Thymus (tissue), 11 donors: ENCODE results near the gene CCT5. TPM values are rescaled to one million over a fixed set of nuclear protein-coding genes. Genes with fewer than 3 reads are reported as not detected.
A peak's percentile ranks its signal among the peaks of the same experiment; 100 is the strongest.

Source experiments
- DNase-seq, 9 donors: peaks; one replicate each; pipeline ENCODE4 v3.0.0-alpha.2; 2013; ENCODE audit warnings: low spot score in 9 of 9, low read depth in 6 of 9, missing footprints in 1 of 9
- H3K27ac ChIP-seq, 2 donors: one replicate each; pipeline ENCODE4 v1.5.1; 2013; ENCODE audit warnings: control low read depth in 1 of 2, low read depth in 1 of 2, low read length in 1 of 2, mild to moderate bottlenecking in 1 of 2, moderate library complexity in 1 of 2
- H3K27me3 ChIP-seq, 2 donors: one replicate each; pipeline ENCODE4 v1.5.1; 2013; ENCODE audit warnings: low read length in 1 of 2; ENCODE audit not compliant: control insufficient read depth in 2 of 2, insufficient read depth in 1 of 2
- H3K36me3 ChIP-seq, 2 donors: one replicate each; pipeline ENCODE4 v1.5.1; 2013; ENCODE audit warnings: low read length in 1 of 2, mild to moderate bottlenecking in 1 of 2, moderate library complexity in 1 of 2; ENCODE audit not compliant: control insufficient read depth in 2 of 2, insufficient read depth in 2 of 2
- H3K4me1 ChIP-seq, 2 donors: one replicate each; pipeline ENCODE4 v1.5.1; 2013; ENCODE audit warnings: low read length in 2 of 2; ENCODE audit not compliant: control insufficient read depth in 2 of 2, insufficient read depth in 2 of 2
- H3K4me3 ChIP-seq, 2 donors: one replicate each; pipeline ENCODE4 v1.5.1; 2013; ENCODE audit warnings: low read length in 2 of 2, control low read depth in 1 of 2, mild to moderate bottlenecking in 1 of 2
- H3K9me3 ChIP-seq, 2 donors: one replicate each; pipeline ENCODE4 v1.5.1; 2013; ENCODE audit warnings: low read length in 1 of 2, mild to moderate bottlenecking in 1 of 2; ENCODE audit not compliant: control insufficient read depth in 2 of 2, insufficient read depth in 1 of 2
- WGBS: extraction: QIAGEN DNeasy Blood & Tissue Kit; methylation state at CpG from one replicate; pipeline ENCODE4 v1.1.7; 2013; 5-methylcytosine and 5-hydroxymethylcytosine counted together
- polyA plus RNA-seq: library from polyadenylated mRNA; stranded (reverse); fragments of 200-250 nt; gene quantifications from one replicate; pipeline ENCODE4 v1.2.3, GENCODE V29; 2013
- total RNA-seq: library from RNA; stranded (reverse); fragments of 120-200 nt; gene quantifications from one replicate; pipeline ENCODE4 v1.2.4, GENCODE V29; 2013
- donor health status: healthy.

CCT5 gene
- total and polyA plus RNA-seq, 2 donors, result 114 to 356 TPM

GRCh38 chr5:10288592-10289219, 38.6 kb downstream of the CCT5 start:
- WGBS, result 45% methylated on average over 13 of the region's 13 CpGs
- no peak overlapping the region for H3K27ac ChIP-seq
- H3K27me3 ChIP-seq, result no peaks in the 10 kb centered on the region

DNA sequence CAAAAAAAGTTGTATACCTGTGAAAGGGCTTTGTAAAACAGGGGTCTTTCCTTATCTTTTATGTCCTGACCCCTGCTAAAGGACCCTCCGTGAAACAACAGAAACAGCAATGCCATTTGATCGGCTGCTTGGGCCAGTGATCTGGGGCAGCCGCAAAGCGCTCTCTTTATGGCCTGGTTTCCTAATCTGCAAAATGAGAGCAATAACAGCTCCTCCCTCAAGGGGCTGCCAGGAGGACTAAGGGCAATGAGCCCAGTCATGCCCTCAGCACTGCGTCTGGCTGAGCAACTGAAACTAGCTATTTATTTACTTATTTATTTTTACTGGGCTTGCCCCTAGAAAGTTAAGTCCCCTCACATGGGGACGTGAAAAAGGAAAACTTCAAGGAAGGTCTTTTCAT, 39.3 kb downstream of the CCT5 start:
- no peak for DNase-seq

More at GRCh38 chr5:10288592-10289219, 38.6 kb downstream of the CCT5 start:
- Histone ChIP-seq H3K36me3 (no peaks in the 10 kb centered on the region), H3K4me1 (peaks cover 3 to 4% of the 10 kb centered on the region in 2 donors), H3K4me3 (no peak overlapping the region), H3K9me3 (no peaks in the 10 kb centered on the region)
- peak in 1 of 9 donors; percentile 39 for DNase-seq

GRCh38 chr5:10289991-10290390, 39.9 kb downstream of the CCT5 start:
- H3K36me3 ChIP-seq, result no peaks in the 10 kb centered on the region
- H3K4me3 ChIP-seq, result no peak overlapping the region
- no peak overlapping the region for H3K27ac ChIP-seq
- no peak for DNase-seq
- H3K27me3 ChIP-seq, result no peaks in the 10 kb centered on the region
- no peaks in the 10 kb centered on the region for H3K9me3 ChIP-seq
- H3K4me1 ChIP-seq, result peaks cover 3 to 4% of the 10 kb centered on the region in 2 donors
- 98% methylated on average over 10 of the region's 10 CpGs for WGBS

More for the DNA sequence above, 39.3 kb downstream of the CCT5 start:
- Histone ChIP-seq H3K27ac (no peak overlapping the region), H3K4me1 (peaks cover 3 to 4% of the 10 kb centered on the region in 2 donors), H3K27me3 (no peaks in the 10 kb centered on the region), H3K9me3 (no peaks in the 10 kb centered on the region), H3K36me3 (no peaks in the 10 kb centered on the region), H3K4me3 (no peak overlapping the region)
- WGBS, result 97% methylated on average over 6 of the region's 6 CpGs

DNA sequence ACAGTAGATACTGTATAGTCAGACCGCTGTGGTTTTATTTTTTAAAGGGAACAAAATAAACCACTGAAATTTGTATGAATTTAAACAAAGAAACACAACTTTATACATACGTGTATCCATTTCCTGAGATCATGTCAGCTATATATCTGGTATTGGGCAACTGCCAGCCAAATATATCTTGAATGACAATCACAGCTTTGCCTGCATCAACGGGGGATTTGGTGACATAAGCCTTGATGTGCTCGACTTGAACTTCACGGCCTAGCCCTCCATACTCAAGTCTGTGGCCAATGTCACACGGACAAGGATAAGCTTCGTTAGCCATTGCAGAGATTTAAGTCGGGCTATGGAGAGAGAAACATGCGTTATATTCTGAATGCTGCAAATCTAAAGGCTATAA, 40.4 kb downstream of the CCT5 start:
- 94% methylated on average over 9 of the region's 9 CpGs for whole genome bisulfite sequencing
- no peaks in the 10 kb centered on the region for H3K36me3 ChIP-seq
- no peaks in the 10 kb centered on the region for H3K27me3 ChIP-seq
- no peak for DNase-seq
- H3K9me3 ChIP-seq, result no peaks in the 10 kb centered on the region
- no peak overlapping the region for H3K4me3 ChIP-seq
- no peak overlapping the region for H3K27ac ChIP-seq
- peaks cover 3 to 4% of the 10 kb centered on the region in 2 donors for H3K4me1 ChIP-seq

DNA sequence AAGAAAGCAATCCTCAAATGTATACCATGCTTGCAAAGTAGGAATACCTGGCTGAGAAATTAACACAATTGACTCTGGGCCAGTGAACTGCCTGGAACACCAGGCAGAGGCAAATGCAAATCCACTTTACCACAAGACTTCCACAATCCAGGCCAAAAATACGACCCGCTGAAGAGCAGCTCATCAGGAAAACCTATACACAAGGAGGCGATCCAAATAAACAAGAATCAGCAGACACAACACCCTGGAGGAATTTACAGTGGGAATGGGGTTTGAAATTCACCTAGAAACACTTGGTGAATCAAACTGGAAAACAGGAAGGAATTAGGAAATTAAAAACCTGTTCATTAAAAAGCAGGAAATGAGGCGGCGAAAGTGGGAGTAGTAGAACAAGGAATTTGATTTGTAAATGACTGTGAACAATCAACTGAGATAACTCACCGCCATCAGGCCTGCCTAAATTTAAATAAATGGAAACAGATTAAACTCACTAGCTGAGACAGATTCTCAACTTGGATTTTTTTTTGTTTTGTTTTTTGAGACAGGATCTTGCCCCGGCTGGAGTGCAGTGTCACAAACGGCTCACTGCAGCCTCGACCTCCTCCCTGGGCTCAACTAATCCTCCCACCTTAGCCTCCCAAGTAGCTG, 41.7 kb downstream of the CCT5 start:
- 96% methylated on average over 9 of the region's 9 CpGs for WGBS
- peaks cover 3 to 4% of the 10 kb centered on the region in 2 donors for H3K4me1 ChIP-seq
- H3K4me3 ChIP-seq, result no peak overlapping the region
- H3K9me3 ChIP-seq, result no peaks in the 10 kb centered on the region
- H3K27ac ChIP-seq, result no peak overlapping the region
- no peaks in the 10 kb centered on the region for H3K36me3 ChIP-seq
- DNase-seq, result no peak
- no peaks in the 10 kb centered on the region for H3K27me3 ChIP-seq

DNA sequence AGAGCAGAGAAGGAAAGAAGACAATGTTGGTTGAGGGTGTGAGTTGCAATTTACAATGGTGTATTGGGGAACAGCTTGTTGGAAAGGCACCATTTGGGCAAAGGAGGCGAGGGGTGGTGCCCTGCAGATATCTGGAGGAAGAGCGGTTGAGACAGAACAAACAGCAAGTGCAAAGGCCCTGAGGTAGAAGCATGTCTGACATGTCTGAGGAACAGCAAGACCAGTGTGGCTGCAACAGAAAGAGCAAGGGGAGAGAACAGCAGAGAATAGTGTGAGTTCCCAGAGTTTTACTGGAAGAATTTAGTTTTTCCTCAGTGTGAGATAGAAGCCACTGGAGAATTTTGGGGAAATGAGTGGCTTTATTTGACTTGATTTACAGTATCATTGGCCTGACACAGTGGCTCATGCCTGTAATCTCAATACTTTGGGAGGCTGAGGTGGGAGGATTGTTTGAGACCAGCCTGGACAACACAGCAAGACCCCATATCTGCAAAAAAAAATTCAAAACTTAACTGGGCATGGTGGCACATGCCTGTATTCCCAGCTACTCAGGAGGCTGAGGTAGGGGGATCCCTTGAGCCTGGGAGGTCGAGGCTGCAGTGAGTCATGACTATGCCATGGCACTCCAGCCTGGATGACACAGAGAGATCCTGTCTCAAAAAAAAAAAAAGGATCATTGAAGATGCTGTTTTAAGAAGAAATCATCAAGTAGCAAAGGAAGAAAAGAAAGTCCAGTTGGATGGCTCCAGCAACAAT, 44.0 kb downstream of the CCT5 start:
- H3K4me1 ChIP-seq, result no peaks in the 10 kb centered on the region
- H3K27me3 ChIP-seq, result no peaks in the 10 kb centered on the region
- no peak overlapping the region for H3K27ac ChIP-seq
- H3K4me3 ChIP-seq, result no peak overlapping the region
- H3K36me3 ChIP-seq, result no peaks in the 10 kb centered on the region
- no peaks in the 10 kb centered on the region for H3K9me3 ChIP-seq
- no peak for DNase-seq
- 89% methylated on average over 3 of the region's 3 CpGs for WGBS

DNA sequence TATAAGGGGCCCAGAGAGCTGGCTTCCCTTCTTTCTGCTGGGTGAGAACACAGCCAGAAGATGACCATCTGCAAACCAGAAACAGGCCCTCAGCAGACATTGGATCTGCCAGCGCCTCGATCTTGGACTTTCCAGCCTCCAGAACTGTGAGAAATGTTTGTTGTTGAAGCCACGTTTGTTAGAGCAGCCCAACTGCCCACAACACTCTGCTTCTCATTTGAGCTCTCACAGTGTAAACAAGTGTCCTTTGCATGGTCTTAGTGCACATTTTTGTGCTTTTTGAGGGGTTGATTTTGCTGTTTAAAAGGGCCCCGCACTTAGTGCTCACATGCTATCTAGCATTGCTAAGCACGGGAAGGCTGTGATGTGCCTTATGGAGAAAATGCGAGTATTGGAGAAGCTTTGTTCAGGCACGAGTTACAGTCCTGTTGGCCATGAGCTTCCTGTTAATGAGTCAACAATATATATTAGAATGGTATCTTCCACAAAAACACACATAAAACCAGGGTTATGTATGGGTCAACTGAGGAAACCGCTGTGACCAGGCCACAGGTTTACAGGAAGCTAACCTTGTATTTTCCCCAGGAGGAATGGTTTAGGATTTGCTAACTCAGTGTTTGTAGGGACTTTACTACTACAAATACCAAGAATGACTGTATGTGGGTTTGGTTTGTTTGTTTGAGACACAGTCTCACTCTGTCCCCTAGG, 45.7 kb downstream of the CCT5 start:
- no peak for DNase-seq
- no peaks in the 10 kb centered on the region for H3K36me3 ChIP-seq
- WGBS, result 97% methylated on average over 8 of the region's 8 CpGs
- H3K4me1 ChIP-seq, result no peaks in the 10 kb centered on the region
- H3K27me3 ChIP-seq, result no peaks in the 10 kb centered on the region
- no peak overlapping the region for H3K4me3 ChIP-seq
- no peaks in the 10 kb centered on the region for H3K9me3 ChIP-seq
- H3K27ac ChIP-seq, result no peak overlapping the region

DNA sequence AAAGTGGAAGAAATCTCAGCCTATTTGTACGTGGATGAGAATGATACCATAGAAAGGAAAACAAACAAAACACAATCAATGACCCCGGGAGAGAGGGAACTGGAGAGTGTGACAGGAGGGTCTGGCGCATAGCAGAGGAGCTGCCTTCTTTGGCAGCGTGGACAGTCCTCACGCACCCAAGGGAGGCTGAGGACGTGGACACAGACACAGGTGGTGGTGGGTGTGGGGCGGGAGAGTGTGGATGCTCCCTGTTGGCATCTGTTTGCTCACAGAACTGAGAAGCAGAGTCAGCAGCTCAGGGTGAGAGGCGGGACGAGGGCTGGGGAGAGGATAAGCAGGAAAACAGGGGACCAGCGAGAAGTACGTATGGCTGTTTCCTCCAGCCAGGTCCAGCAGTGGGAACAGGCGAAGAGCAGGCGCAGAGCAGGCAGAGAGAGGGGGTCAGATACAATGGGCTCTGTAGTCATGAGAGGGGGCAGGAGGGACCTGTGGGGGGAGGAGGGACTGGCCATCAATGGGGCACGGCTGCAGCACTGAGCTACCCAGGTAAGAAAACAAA, 47.6 kb downstream of the CCT5 start:
- WGBS, result 95% methylated on average over 14 of the region's 14 CpGs
- no peak overlapping the region for H3K27ac ChIP-seq
- no peak overlapping the region for H3K4me3 ChIP-seq
- H3K9me3 ChIP-seq, result no peaks in the 10 kb centered on the region
- no peak for DNase-seq
- no peaks in the 10 kb centered on the region for H3K27me3 ChIP-seq
- H3K4me1 ChIP-seq, result no peaks in the 10 kb centered on the region
- no peaks in the 10 kb centered on the region for H3K36me3 ChIP-seq
